Measurements from ENCODE around the gene STRC.
"Not testable (repeated sequence)": the region's sequence is repeated elsewhere in the genome, so short reads cannot be mapped to it uniquely, and the experiment has no call there.

DNA sequence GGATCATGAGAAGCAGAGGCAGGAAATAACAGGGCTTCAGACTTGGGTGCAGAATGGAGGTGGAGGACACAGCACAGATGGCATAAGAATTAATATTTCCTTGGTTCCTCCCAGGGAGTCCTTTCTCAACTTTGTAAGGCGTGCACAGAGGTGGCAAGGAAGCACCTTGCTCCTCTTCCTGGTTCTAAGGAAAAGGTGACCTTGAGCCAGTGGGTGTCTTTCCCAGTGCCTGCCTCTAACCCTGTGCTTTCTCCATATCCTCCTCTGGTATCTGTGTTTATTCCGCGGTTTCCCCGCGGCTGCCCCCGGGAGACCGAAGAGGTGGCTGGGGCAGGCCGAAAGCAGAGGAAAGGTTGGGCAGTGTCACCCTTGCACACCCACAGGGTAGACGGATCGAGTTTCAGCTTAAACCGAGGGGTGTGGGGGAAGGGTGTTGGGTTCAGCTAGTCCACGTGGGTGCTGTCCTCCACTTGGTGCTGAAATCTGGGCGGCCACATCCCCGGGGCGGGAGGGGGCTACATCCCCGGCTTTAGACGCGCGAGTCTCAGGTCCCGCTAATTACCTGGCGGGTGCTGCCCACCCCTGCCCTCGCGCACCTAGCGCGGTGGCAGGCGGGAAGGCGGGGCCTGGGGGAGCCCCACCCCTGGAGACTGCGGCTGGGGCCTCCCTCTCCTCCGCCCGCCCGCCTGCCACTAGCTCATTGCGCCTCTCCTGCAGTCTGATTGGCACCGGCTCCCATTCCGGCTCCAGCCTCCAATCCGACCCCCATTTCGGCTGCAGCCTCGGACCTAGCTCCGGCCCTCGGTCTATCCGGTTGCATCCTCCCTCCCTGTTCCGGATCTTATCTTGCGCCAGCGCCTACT, 25.0 kb downstream of the STRC start, which contains the start of gene CKMT1B:
- not testable (repeated sequence) for TF ChIP-seq POLR2A, CTCF, POLR2AphosphoS5, EP300 (IDR thresholded peaks at IDR 0.05)
